ENCODE results near the gene RPL35. TPM values are rescaled to one million over a fixed set of nuclear protein-coding genes. Genes with fewer than 3 reads are reported as not detected.

The RPL35 gene
- total and polyA plus RNA-seq, 2 of the 8 experiments (the other 6 are each of a cell fraction or from before 2014, with no cell fraction given): 1,831 to 2,448 TPM

- Histone ChIP-seq H3K4ac (replicated peaks; ENCODE audit: insufficient read length, low read depth, low read length) (no peak overlapping the region), H3K36me3 (ENCODE audit: control insufficient read depth in 2 of 4, insufficient read depth in 4 of 4, low read length in 3 of 4) (no peaks in the 10 kb centered on the region), H2AK5ac (ENCODE audit: low read depth, low read length) (0 out of 2 replicates have a peak overlapping the region, but pooled peaks have one; percentile 75), H2AFZ (ENCODE audit: low read length) (no peak overlapping the region), H3K79me2 (ENCODE audit: control insufficient read depth in 1 of 2, insufficient read depth in 2 of 2, low read length in 2 of 2) (no peaks in the 10 kb centered on the region), H3K9me3 (ENCODE audit: insufficient read depth in 2 of 2, low read depth in 1 of 2, low read length in 1 of 2) (no peaks in the 10 kb centered on the region), H3K4me1 (replicated peaks in 1 of 4; ENCODE audit: control insufficient read depth in 3 of 4, insufficient read depth in 4 of 4, low read length in 3 of 4) (peaks cover 10 to 22% (median 15%) of the 10 kb centered on the region in 4 experiments), H3K14ac (ENCODE audit: insufficient read length) (no peak overlapping the region), H3K9ac (replicated peaks in 1 of 4; ENCODE audit: extremely low read depth in 1 of 4, low read depth in 3 of 4, low read length in 3 of 4) (no peak overlapping the region), H2BK12ac (ENCODE audit: low read depth, low read length) (no peak overlapping the region), H2BK120ac (replicated peaks; ENCODE audit: low read depth, low read length) (no peak overlapping the region), H2BK15ac (ENCODE audit: low read length) (0 out of 2 replicates have a peak overlapping the region, but pooled peaks have one; percentile 72), H3K23ac (ENCODE audit: insufficient read length) (no peak overlapping the region), H4K5ac (ENCODE audit: insufficient read length, low read depth, low read length) (no peak overlapping the region), H4K8ac (ENCODE audit: extremely low read depth, insufficient read depth, low read length) (no peak overlapping the region), H4K20me1 (replicated peaks in 1 of 2; ENCODE audit: control insufficient read depth in 1 of 2, insufficient read depth in 2 of 2, low read length in 2 of 2) (no peaks in the 10 kb centered on the region), H2BK20ac (ENCODE audit: low read length) (no peak overlapping the region), H3K23me2 (ENCODE audit: low read depth, low read length) (peaks cover 2% of the 10 kb centered on the region; the same call in 1 of the 2 replicates), H3K4me3 (ENCODE audit: extremely low read depth in 1 of 4, insufficient read depth in 2 of 4, low read depth in 3 of 4, low read length in 4 of 4) (no peak overlapping the region), H3K18ac (ENCODE audit: extremely low read depth, low read length) (no peak overlapping the region; the same call in 1 of the 2 replicates), H3K56ac (replicated peaks; ENCODE audit: insufficient read length, low read depth, low read length) (no peak overlapping the region), H3K79me1 (ENCODE audit: low read depth, low read length) (no peaks in the 10 kb centered on the region), H3K27ac (ENCODE audit: low read depth, low read length) (no peak overlapping the region), H3K27me3 (replicated peaks in 1 of 4; ENCODE audit: control insufficient read depth in 3 of 4, extremely low read depth in 1 of 4, insufficient read depth in 3 of 4, low read length in 3 of 4) (no peaks in the 10 kb centered on the region), H4K91ac (replicated peaks; ENCODE audit: insufficient read length, low read length) (no peak overlapping the region), H2BK5ac (ENCODE audit: low read depth, low read length) (no peak overlapping the region; the same call in 1 of the 2 replicates), H3K4me2 (ENCODE audit: insufficient read depth in 1 of 2, low read depth in 2 of 2, low read length in 2 of 2) (no peak overlapping the region)
- ChIA-PET POLR2A (ENCODE audit: partially characterized antibody) (interaction anchor here (1.2 to 4.2 kb wide), 2 partner anchors 8 to 29 kb away, joined by 3 to 18 read pairs; no protein-coding TSS in a partner anchor), CTCF (ENCODE audit: partially characterized antibody) (interaction anchor here (0.7 to 65.2 kb wide), 5 partner anchors 13 to 42 kb away, joined by 3 to 1529 read pairs (median 45); partner anchors contain the start of genes ARPC5L, NR6A1, OLFML2A and RPL35)
- TF ChIP-seq CBX5 (IDR thresholded peaks at IDR 0.05; ENCODE audit: low read depth, low read length): no peak
- TF ChIP-seq TBP (IDR thresholded peaks at IDR 0.05; ENCODE audit: low read depth, low read length): no peak
- no peak for TF ChIP-seq SUZ12 (IDR thresholded peaks at IDR 0.05; ENCODE audit: low read length)
- TF ChIP-seq TAF1 (IDR thresholded peaks at IDR 0.05; ENCODE audit: low read depth, low read length): no peak
- no peak for TF ChIP-seq RXRA (IDR thresholded peaks at IDR 0.05; ENCODE audit: insufficient read depth, low read depth, low read length)
- DNase-seq (ENCODE audit: low read depth in 1 of 2, low spot score in 2 of 2) (no peak), FAIRE-seq (no peak)
- WGBS, 2 experiments (ENCODE audit: extremely low coverage in 1 of 2, insufficient coverage in 1 of 2, insufficient read length in 1 of 2, insufficient replicate concordance in 2 of 2, low coverage in 1 of 2, low lambda C conversion rate in 2 of 2, missing lambda C conversion rate in 1 of 2): 92% methylated on average over 12 of the region's 12 CpGs; no CpG with 5 or more reads in 1 of the 2 experiments
Observed at GRCh38 chr9:124808246-124808956, 53.4 kb downstream of the RPL35 start.
